Measurements from ENCODE around the gene PCMT1. TPM values are rescaled to one million over a fixed set of nuclear protein-coding genes. Genes with fewer than 3 reads are reported as not detected.

PCMT1 gene
- total and polyA plus RNA-seq, 2 donors (not counting 1 experiment from before 2014, with no cell fraction given): 30.3 to 46.4 TPM

- ChIA-PET CTCF (no interaction called here), POLR2A (no interaction called here)
- no peak overlapping the region for H2AFZ ChIP-seq (ENCODE audit: insufficient read depth, low read depth, low read length, poor library complexity, severe bottlenecking)
- H3K4me3 ChIP-seq (ENCODE audit: control extremely low read depth in 1 of 5, extremely low read depth in 1 of 5, insufficient read depth in 1 of 5, low read depth in 2 of 5, low read length in 4 of 5): no peak overlapping the region
- no peak overlapping the region for H3K4me3 Mint-ChIP-seq
- peaks cover 40% of the 10 kb centered on the region for H3K79me2 ChIP-seq (ENCODE audit: control insufficient read depth, insufficient read depth, low read length)
- H3K9ac ChIP-seq (ENCODE audit: low read length): no peak overlapping the region
- no peaks in the 10 kb centered on the region for H3K9me3 ChIP-seq (ENCODE audit: control extremely low read depth in 1 of 3, control insufficient read depth in 2 of 3, insufficient read depth in 1 of 3, low read length in 2 of 3)
- H3K4me1 ChIP-seq (ENCODE audit: control insufficient read depth in 2 of 2, insufficient read depth in 2 of 2, low read length in 2 of 2): no peaks in the 10 kb centered on the region
- no peak overlapping the region for H3K4me2 ChIP-seq (replicated peaks; ENCODE audit: low read depth, low read length, poor library complexity, severe bottlenecking)
- H4K20me1 ChIP-seq (ENCODE audit: control insufficient read depth, insufficient read depth, low read length, poor library complexity, severe bottlenecking): peaks cover 19% of the 10 kb centered on the region
- ATAC-seq (ENCODE audit: low read depth): no peak
- no peaks in the 10 kb centered on the region for H3K4me1 Mint-ChIP-seq
- H3K36me3 ChIP-seq (replicated peaks in 1 of 2; ENCODE audit: control extremely low read depth in 1 of 2, control insufficient read depth in 1 of 2, extremely low read depth in 1 of 2, insufficient read depth in 2 of 2, low read length in 1 of 2): peaks cover 2 to 37% of the 10 kb centered on the region in 2 experiments
- TF ChIP-seq EZH2 (IDR thresholded peaks at IDR 0.05; ENCODE audit: borderline replicate concordance, insufficient read depth, low read depth, low read length, poor library complexity, severe bottlenecking) (no peak), CTCF (IDR thresholded peaks at IDR 0.05) (no peak)
- intact Hi-C loops (cut with micrococcal nuclease): no loop called here
- no peaks in the 10 kb centered on the region for H3K27me3 Mint-ChIP-seq
- H3K27ac Mint-ChIP-seq: no peak overlapping the region
- H3K27me3 ChIP-seq (replicated peaks in 1 of 4; ENCODE audit: control extremely low read depth in 1 of 4, control insufficient read depth in 3 of 4, insufficient read depth in 4 of 4, low read length in 3 of 4): no peaks in the 10 kb centered on the region
- 98% methylated on average over 5 of the region's 6 CpGs for WGBS (ENCODE audit: insufficient coverage)
- no peak for DNase-seq
- H3K9me3 Mint-ChIP-seq (ENCODE audit: insufficient read depth): no peaks in the 10 kb centered on the region
- H3K27ac ChIP-seq (ENCODE audit: low read length in 2 of 2): no peak overlapping the region
These were observed 22.4 kb downstream of the PCMT1 start for GRCh38 chr6:149771925-149772324.

GRCh38 chr6:149777624-149778023 is 28.1 kb downstream of the PCMT1 start:
- Histone ChIP-seq H3K27me3 (replicated peaks in 1 of 4; ENCODE audit: control extremely low read depth in 1 of 4, control insufficient read depth in 3 of 4, insufficient read depth in 4 of 4, low read length in 3 of 4) (no peaks in the 10 kb centered on the region), H4K20me1 (ENCODE audit: control insufficient read depth, insufficient read depth, low read length, poor library complexity, severe bottlenecking) (no peaks in the 10 kb centered on the region), H3K4me3 (ENCODE audit: control extremely low read depth in 1 of 5, extremely low read depth in 1 of 5, insufficient read depth in 1 of 5, low read depth in 2 of 5, low read length in 4 of 5) (no peak overlapping the region), H3K36me3 (replicated peaks in 1 of 2; ENCODE audit: control extremely low read depth in 1 of 2, control insufficient read depth in 1 of 2, extremely low read depth in 1 of 2, insufficient read depth in 2 of 2, low read length in 1 of 2) (peaks cover 2 to 41% of the 10 kb centered on the region in 2 experiments), H3K4me2 (replicated peaks; ENCODE audit: low read depth, low read length, poor library complexity, severe bottlenecking) (no peak overlapping the region), H3K4me1 (ENCODE audit: control insufficient read depth in 2 of 2, insufficient read depth in 2 of 2, low read length in 2 of 2) (no peaks in the 10 kb centered on the region), H3K79me2 (ENCODE audit: control insufficient read depth, insufficient read depth, low read length) (peaks cover 2% of the 10 kb centered on the region), H3K27ac (ENCODE audit: low read length in 2 of 2) (no peak overlapping the region), H2AFZ (ENCODE audit: insufficient read depth, low read depth, low read length, poor library complexity, severe bottlenecking) (no peak overlapping the region), H3K9me3 (ENCODE audit: control extremely low read depth in 1 of 3, control insufficient read depth in 2 of 3, insufficient read depth in 1 of 3, low read length in 2 of 3) (no peaks in the 10 kb centered on the region), H3K9ac (ENCODE audit: low read length) (no peak overlapping the region)
- no peaks in the 10 kb centered on the region for H3K9me3 Mint-ChIP-seq (ENCODE audit: insufficient read depth)
- H3K4me3 Mint-ChIP-seq: no peak overlapping the region
- no CpG with 5 or more reads among the region's 1 CpG for WGBS (ENCODE audit: insufficient coverage)
- no peak for DNase-seq
- intact Hi-C loops (cut with micrococcal nuclease): no loop called here
- no peaks in the 10 kb centered on the region for H3K4me1 Mint-ChIP-seq
- H3K27me3 Mint-ChIP-seq: no peaks in the 10 kb centered on the region
- ATAC-seq (ENCODE audit: low read depth): no peak
- ChIA-PET CTCF (no interaction called here), POLR2A (no interaction called here)
- no peak overlapping the region for H3K27ac Mint-ChIP-seq
- TF ChIP-seq EZH2 (IDR thresholded peaks at IDR 0.05; ENCODE audit: borderline replicate concordance, insufficient read depth, low read depth, low read length, poor library complexity, severe bottlenecking) (no peak), CTCF (IDR thresholded peaks at IDR 0.05) (no peak)
